ENCODE data around the gene LY9.

DNA sequence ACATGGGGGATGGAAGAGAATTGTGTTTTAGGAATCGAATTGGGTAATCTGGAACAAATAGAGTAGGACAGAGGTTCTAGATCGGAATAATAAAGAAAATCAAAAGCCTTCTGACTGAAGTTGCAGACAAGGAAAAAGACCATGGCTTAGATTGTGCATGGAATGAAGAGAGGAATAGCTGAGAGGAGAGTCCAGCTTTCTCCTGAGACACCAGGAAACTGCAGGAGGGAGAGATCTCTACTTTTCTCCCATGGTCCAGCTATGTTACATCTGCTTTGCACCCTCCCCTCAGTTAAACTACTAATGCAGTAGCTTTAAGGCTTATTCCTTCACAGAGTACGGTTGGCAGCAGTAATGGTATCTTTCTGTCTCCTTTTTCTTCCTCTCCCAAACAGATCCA lies 43.6 kb upstream of the LY9 start:
- TF ChIP-seq POLR2A (IDR thresholded peaks at IDR 0.05) (no peak), POLR2AphosphoS5 (IDR thresholded peaks at IDR 0.05; ENCODE audit: insufficient read depth in 1 of 2, low read depth in 1 of 2) (no peak)
- TF ChIP-seq, protein P1, sequence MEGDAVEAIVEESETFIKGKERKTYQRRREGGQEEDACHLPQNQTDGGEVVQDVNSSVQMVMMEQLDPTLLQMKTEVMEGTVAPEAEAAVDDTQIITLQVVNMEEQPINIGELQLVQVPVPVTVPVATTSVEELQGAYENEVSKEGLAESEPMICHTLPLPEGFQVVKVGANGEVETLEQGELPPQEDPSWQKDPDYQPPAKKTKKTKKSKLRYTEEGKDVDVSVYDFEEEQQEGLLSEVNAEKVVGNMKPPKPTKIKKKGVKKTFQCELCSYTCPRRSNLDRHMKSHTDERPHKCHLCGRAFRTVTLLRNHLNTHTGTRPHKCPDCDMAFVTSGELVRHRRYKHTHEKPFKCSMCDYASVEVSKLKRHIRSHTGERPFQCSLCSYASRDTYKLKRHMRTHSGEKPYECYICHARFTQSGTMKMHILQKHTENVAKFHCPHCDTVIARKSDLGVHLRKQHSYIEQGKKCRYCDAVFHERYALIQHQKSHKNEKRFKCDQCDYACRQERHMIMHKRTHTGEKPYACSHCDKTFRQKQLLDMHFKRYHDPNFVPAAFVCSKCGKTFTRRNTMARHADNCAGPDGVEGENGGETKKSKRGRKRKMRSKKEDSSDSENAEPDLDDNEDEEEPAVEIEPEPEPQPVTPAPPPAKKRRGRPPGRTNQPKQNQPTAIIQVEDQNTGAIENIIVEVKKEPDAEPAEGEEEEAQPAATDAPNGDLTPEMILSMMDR (IDR thresholded peaks at IDR 0.05) = no peak
